Lower leg skin (tissue), 3 donors: Measurements from ENCODE around the gene MAN2A1.
"Not testable (repeated sequence)": the region's sequence is repeated elsewhere in the genome, so short reads cannot be mapped to it uniquely, and the experiment has no call there.

Experiments used
- POLR2A ChIP-seq, 2 donors: fragments of 450-650 bp; IDR thresholded peaks; one replicate each; pipeline ENCODE4 v1.6.1; 2016 to 2017; ENCODE audit warnings: antibody characterized with exemption in 2 of 2, mild to moderate bottlenecking in 1 of 2, moderate library complexity in 1 of 2
- TF ChIP-seq, protein P1 (sequence below), 3 donors: fragments of 450-650 bp; IDR thresholded peaks; one replicate each; pipeline ENCODE4 v1.5.1; 2016; ENCODE audit warnings: antibody characterized with exemption in 3 of 3, mild to moderate bottlenecking in 3 of 3, moderate library complexity in 2 of 3

DNA sequence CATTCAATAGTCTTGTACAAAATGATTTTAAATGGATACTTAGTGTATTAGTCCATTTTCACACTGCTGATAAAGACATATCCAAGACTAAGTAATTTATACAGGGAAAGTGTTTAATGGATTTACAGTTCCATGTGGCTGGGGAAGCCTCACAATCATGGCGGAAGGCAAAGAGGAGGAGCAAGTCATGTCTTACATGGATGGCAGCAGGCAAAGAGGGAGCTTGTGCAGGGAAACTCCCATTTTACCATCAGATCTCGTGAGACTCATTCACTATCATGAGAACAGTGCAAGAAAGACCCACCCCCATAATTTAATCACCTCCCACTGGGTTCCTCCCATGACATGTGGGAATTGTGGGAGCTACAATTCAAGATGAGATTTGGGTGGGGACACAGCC lies 203.5 kb downstream of the MAN2A1 start:
- TF ChIP-seq, protein P1, sequence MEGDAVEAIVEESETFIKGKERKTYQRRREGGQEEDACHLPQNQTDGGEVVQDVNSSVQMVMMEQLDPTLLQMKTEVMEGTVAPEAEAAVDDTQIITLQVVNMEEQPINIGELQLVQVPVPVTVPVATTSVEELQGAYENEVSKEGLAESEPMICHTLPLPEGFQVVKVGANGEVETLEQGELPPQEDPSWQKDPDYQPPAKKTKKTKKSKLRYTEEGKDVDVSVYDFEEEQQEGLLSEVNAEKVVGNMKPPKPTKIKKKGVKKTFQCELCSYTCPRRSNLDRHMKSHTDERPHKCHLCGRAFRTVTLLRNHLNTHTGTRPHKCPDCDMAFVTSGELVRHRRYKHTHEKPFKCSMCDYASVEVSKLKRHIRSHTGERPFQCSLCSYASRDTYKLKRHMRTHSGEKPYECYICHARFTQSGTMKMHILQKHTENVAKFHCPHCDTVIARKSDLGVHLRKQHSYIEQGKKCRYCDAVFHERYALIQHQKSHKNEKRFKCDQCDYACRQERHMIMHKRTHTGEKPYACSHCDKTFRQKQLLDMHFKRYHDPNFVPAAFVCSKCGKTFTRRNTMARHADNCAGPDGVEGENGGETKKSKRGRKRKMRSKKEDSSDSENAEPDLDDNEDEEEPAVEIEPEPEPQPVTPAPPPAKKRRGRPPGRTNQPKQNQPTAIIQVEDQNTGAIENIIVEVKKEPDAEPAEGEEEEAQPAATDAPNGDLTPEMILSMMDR (IDR thresholded peaks at IDR 0.05), result not testable (repeated sequence)
- not testable (repeated sequence) for TF ChIP-seq POLR2A (IDR thresholded peaks at IDR 0.05)
